GM21390 (cell line): ENCODE data around the gene SLC9A2.
A peak's percentile ranks its signal among the peaks of the same experiment; 100 is the strongest.

Source experiments
- ATAC-seq: cut with Tn5 transposase; IDR thresholded peaks from one replicate; pipeline ENCODE4 v1.9.1; 2021; ENCODE audit not compliant: unreplicated experiment

SLC9A2 gene

GRCh38 chr2:102618452-102619413 lies 620 bp upstream of the SLC9A2 start:
- ATAC-seq, result no peak

GRCh38 chr2:102620332-102620731 lies 979 bp downstream of the SLC9A2 start:
- no peak for ATAC-seq

GRCh38 chr2:102621630-102622029 lies 2.3 kb downstream of the SLC9A2 start:
- ATAC-seq, result no peak

- no peak for ATAC-seq
These were observed 3.3 kb downstream of the SLC9A2 start for GRCh38 chr2:102622646-102623045.

GRCh38 chr2:102630458-102630857 lies 11.1 kb downstream of the SLC9A2 start:
- no peak for ATAC-seq

- ATAC-seq, result no peak
These were observed 13.2 kb downstream of the SLC9A2 start for GRCh38 chr2:102632380-102633175.

- no peak for ATAC-seq
These were observed 15.5 kb downstream of the SLC9A2 start for GRCh38 chr2:102634831-102635241.

GRCh38 chr2:102635317-102635716 lies 16.0 kb downstream of the SLC9A2 start:
- ATAC-seq, result no peak

GRCh38 chr2:102636283-102636907 lies 17.0 kb downstream of the SLC9A2 start:
- no peak for ATAC-seq

GRCh38 chr2:102637358-102637757 lies 18.0 kb downstream of the SLC9A2 start:
- no peak for ATAC-seq

GRCh38 chr2:102639429-102639828 lies 20.1 kb downstream of the SLC9A2 start:
- ATAC-seq, result no peak

GRCh38 chr2:102652126-102652525 lies 32.8 kb downstream of the SLC9A2 start:
- no peak for ATAC-seq

- peak; percentile 52 for ATAC-seq
These were observed 38.4 kb downstream of the SLC9A2 start for GRCh38 chr2:102657770-102658169.

GRCh38 chr2:102660070-102660469 lies 40.7 kb downstream of the SLC9A2 start:
- no peak for ATAC-seq

GRCh38 chr2:102660574-102660973 lies 41.2 kb downstream of the SLC9A2 start:
- no peak for ATAC-seq

- no peak for ATAC-seq
These were observed 42.5 kb downstream of the SLC9A2 start for GRCh38 chr2:102661846-102662245.

GRCh38 chr2:102662833-102663232 lies 43.5 kb downstream of the SLC9A2 start:
- no peak for ATAC-seq

GRCh38 chr2:102663381-102663780 lies 44.0 kb downstream of the SLC9A2 start:
- ATAC-seq, result no peak

- ATAC-seq, result no peak
These were observed 45.1 kb downstream of the SLC9A2 start for GRCh38 chr2:102664471-102664909.

GRCh38 chr2:102667072-102667471 lies 47.7 kb downstream of the SLC9A2 start:
- ATAC-seq, result no peak

GRCh38 chr2:102668171-102668570 lies 48.8 kb downstream of the SLC9A2 start:
- ATAC-seq, result no peak
